ENCODE data around the gene PRR23E. TPM values are rescaled to one million over a fixed set of nuclear protein-coding genes. Genes with fewer than 3 reads are reported as not detected.

PRR23E gene
- total and polyA plus RNA-seq, 2 donors from 2014 or later: not detected

DNA sequence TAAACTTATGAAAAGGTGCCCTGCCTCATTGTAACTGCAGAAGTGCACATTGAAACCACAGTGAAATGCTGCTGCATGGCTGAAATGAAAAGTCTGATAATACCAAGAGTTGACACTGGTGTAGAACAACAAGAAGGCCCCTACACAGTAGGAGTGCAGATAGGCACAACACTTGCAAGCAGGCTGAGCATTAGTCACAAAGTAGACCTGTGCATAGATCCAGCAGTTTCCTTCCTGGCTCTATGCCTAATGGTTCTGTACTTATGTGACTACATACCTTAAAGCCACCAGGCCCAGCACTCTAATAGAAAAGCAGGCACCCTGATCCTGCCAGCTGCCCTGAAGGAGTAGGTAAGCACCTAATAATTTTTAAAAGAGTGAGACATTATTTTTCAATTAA lies 41.8 kb downstream of the PRR23E start:
- H3K4me1 ChIP-seq (ENCODE audit: control insufficient read depth in 2 of 3, insufficient read depth in 2 of 3, low read depth in 1 of 3, low read length in 3 of 3): no peaks in the 10 kb centered on the region
- H3K27me3 ChIP-seq (ENCODE audit: control insufficient read depth, insufficient read depth, low read length): no peaks in the 10 kb centered on the region
- H3K9ac ChIP-seq (ENCODE audit: low read length in 3 of 3): no peak overlapping the region
- no peak for FAIRE-seq
- intact Hi-C loops (cut with DNase I): no loop called here
- TF ChIP-seq, protein P1, sequence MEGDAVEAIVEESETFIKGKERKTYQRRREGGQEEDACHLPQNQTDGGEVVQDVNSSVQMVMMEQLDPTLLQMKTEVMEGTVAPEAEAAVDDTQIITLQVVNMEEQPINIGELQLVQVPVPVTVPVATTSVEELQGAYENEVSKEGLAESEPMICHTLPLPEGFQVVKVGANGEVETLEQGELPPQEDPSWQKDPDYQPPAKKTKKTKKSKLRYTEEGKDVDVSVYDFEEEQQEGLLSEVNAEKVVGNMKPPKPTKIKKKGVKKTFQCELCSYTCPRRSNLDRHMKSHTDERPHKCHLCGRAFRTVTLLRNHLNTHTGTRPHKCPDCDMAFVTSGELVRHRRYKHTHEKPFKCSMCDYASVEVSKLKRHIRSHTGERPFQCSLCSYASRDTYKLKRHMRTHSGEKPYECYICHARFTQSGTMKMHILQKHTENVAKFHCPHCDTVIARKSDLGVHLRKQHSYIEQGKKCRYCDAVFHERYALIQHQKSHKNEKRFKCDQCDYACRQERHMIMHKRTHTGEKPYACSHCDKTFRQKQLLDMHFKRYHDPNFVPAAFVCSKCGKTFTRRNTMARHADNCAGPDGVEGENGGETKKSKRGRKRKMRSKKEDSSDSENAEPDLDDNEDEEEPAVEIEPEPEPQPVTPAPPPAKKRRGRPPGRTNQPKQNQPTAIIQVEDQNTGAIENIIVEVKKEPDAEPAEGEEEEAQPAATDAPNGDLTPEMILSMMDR (IDR thresholded peaks at IDR 0.05; ENCODE audit: borderline replicate concordance, extremely low read depth, insufficient read depth): no peak
- no peak overlapping the region for H3K4me3 ChIP-seq (ENCODE audit: low read length in 3 of 3)
- peaks cover 0 to 9% (median 0%) of the 10 kb centered on the region in 3 donors for H3K9me3 ChIP-seq (ENCODE audit: control insufficient read depth in 2 of 3, insufficient read depth in 1 of 3, low read length in 3 of 3)
- DNase-seq: no peak
- H3K27ac ChIP-seq (ENCODE audit: low read depth in 2 of 2, low read length in 2 of 2): no peak overlapping the region
- H3K36me3 ChIP-seq (ENCODE audit: control insufficient read depth in 2 of 3, insufficient read depth in 3 of 3, low read length in 3 of 3): no peaks in the 10 kb centered on the region

DNA sequence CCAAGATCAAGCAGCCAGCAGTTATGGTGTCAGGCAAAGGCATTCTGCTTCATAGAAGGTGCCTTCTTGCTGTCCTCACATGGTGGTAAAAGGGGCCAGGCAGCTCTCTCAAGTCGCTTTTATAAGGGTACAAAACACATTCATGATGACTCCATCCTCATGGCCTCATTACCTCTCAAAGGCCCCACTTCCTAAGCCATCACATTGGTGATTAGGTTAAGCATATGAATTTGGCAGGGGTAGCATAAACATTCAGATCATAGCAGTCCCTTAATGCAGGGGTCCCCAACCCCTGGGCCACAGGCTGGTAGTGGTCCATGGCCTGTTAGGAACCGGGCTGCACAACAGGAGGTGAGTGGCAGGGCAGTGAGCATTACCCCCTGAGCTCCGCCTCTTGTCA lies 42.8 kb downstream of the PRR23E start:
- Histone ChIP-seq H3K4me3 (ENCODE audit: low read length in 3 of 3) (no peak overlapping the region), H3K36me3 (ENCODE audit: control insufficient read depth in 2 of 3, insufficient read depth in 3 of 3, low read length in 3 of 3) (no peaks in the 10 kb centered on the region), H3K27me3 (ENCODE audit: control insufficient read depth, insufficient read depth, low read length) (no peaks in the 10 kb centered on the region), H3K9ac (ENCODE audit: low read length in 3 of 3) (no peak overlapping the region), H3K9me3 (ENCODE audit: control insufficient read depth in 2 of 3, insufficient read depth in 1 of 3, low read length in 3 of 3) (peaks cover 0 to 9% (median 0%) of the 10 kb centered on the region in 3 donors), H3K4me1 (ENCODE audit: control insufficient read depth in 2 of 3, insufficient read depth in 2 of 3, low read depth in 1 of 3, low read length in 3 of 3) (no peaks in the 10 kb centered on the region), H3K27ac (ENCODE audit: low read depth in 2 of 2, low read length in 2 of 2) (no peak overlapping the region)
- TF ChIP-seq, protein P1 (IDR thresholded peaks at IDR 0.05; ENCODE audit: borderline replicate concordance, extremely low read depth, insufficient read depth): no peak
- intact Hi-C loops (cut with DNase I): no loop called here
- FAIRE-seq (no peak), DNase-seq (no peak)

DNA sequence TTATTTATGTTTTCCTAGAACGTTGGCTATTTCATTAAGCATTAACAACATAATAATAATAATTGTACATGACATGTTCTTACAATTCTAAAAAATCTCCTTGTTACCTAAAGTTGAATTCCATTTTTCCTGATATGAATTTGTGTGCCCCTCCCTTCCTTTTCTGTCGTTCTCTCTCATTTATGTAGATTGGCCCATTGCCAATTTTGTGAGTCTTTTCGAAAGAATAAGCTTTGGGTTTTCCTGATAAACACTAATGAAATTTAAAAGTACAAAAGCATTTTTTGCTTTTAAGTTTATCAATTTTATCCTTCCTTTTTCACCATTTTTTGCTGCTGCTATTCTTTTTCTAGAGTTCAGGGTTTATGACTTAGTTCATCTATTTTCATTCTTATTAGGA lies 44.9 kb downstream of the PRR23E start:
- TF ChIP-seq, protein P1 (IDR thresholded peaks at IDR 0.05; ENCODE audit: borderline replicate concordance, extremely low read depth, insufficient read depth): no peak
- intact Hi-C loops (cut with DNase I): no loop called here
- H3K9ac ChIP-seq (ENCODE audit: low read length in 3 of 3): no peak overlapping the region
- FAIRE-seq: no peak
- H3K9me3 ChIP-seq (ENCODE audit: control insufficient read depth in 2 of 3, insufficient read depth in 1 of 3, low read length in 3 of 3): peaks cover 0 to 7% (median 0%) of the 10 kb centered on the region in 3 donors
- H3K36me3 ChIP-seq (ENCODE audit: control insufficient read depth in 2 of 3, insufficient read depth in 3 of 3, low read length in 3 of 3): no peaks in the 10 kb centered on the region
- DNase-seq: no peak
- no peaks in the 10 kb centered on the region for H3K4me1 ChIP-seq (ENCODE audit: control insufficient read depth in 2 of 3, insufficient read depth in 2 of 3, low read depth in 1 of 3, low read length in 3 of 3)
- no peaks in the 10 kb centered on the region for H3K27me3 ChIP-seq (ENCODE audit: control insufficient read depth, insufficient read depth, low read length)
- no peak overlapping the region for H3K27ac ChIP-seq (ENCODE audit: low read depth in 2 of 2, low read length in 2 of 2)
- no peak overlapping the region for H3K4me3 ChIP-seq (ENCODE audit: low read length in 3 of 3)

DNA sequence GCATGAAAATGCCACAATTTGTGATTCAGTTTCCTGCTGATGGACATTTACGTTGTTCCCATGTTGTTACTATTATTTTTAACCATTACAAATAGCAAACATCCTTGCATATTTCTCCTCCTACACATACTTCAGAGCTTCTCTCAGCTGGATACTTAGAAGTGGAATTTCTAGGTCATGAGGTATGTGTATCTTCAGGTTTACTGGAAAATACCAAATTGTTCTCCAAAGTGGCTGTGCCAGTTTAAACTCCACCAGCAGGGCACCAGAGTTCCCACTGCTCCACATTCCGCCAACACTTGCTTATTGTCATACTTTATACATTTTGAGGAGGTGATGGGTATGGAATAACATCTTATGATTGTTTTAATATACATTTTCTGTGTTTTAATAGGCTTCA lies 45.7 kb downstream of the PRR23E start:
- Histone ChIP-seq H3K9me3 (ENCODE audit: control insufficient read depth in 2 of 3, insufficient read depth in 1 of 3, low read length in 3 of 3) (peaks cover 0 to 7% (median 0%) of the 10 kb centered on the region in 3 donors), H3K27ac (ENCODE audit: low read depth in 2 of 2, low read length in 2 of 2) (no peak overlapping the region), H3K4me1 (ENCODE audit: control insufficient read depth in 2 of 3, insufficient read depth in 2 of 3, low read depth in 1 of 3, low read length in 3 of 3) (no peaks in the 10 kb centered on the region), H3K27me3 (ENCODE audit: control insufficient read depth, insufficient read depth, low read length) (no peaks in the 10 kb centered on the region), H3K4me3 (ENCODE audit: low read length in 3 of 3) (no peak overlapping the region), H3K9ac (ENCODE audit: low read length in 3 of 3) (no peak overlapping the region), H3K36me3 (ENCODE audit: control insufficient read depth in 2 of 3, insufficient read depth in 3 of 3, low read length in 3 of 3) (no peaks in the 10 kb centered on the region)
- intact Hi-C loops (cut with DNase I): no loop called here
- TF ChIP-seq, protein P1 (IDR thresholded peaks at IDR 0.05; ENCODE audit: borderline replicate concordance, extremely low read depth, insufficient read depth): no peak
- FAIRE-seq (no peak), DNase-seq (no peak)
